GM12864 (cell line): ENCODE results near the gene TICAM2.

Experiments used
- DNase-seq: peaks from one replicate; pipeline ENCODE4 v3.0.0-alpha.2; 2011; ENCODE audit warnings: low read depth
- H3K4me3 ChIP-seq: 2 replicates; pipeline ENCODE4 v1.5.1; 2011; ENCODE audit warnings: mild to moderate bottlenecking, low read depth, low read length, control low read depth
- TF ChIP-seq, protein P1 (sequence below): IDR thresholded peaks from 2 replicates; pipeline ENCODE4 v1.5.1; 2011; ENCODE audit warnings: low read depth, mild to moderate bottlenecking, moderate library complexity, low read length, control low read depth, inconsistent platforms; ENCODE audit errors: missing control alignments

TICAM2 gene

DNA sequence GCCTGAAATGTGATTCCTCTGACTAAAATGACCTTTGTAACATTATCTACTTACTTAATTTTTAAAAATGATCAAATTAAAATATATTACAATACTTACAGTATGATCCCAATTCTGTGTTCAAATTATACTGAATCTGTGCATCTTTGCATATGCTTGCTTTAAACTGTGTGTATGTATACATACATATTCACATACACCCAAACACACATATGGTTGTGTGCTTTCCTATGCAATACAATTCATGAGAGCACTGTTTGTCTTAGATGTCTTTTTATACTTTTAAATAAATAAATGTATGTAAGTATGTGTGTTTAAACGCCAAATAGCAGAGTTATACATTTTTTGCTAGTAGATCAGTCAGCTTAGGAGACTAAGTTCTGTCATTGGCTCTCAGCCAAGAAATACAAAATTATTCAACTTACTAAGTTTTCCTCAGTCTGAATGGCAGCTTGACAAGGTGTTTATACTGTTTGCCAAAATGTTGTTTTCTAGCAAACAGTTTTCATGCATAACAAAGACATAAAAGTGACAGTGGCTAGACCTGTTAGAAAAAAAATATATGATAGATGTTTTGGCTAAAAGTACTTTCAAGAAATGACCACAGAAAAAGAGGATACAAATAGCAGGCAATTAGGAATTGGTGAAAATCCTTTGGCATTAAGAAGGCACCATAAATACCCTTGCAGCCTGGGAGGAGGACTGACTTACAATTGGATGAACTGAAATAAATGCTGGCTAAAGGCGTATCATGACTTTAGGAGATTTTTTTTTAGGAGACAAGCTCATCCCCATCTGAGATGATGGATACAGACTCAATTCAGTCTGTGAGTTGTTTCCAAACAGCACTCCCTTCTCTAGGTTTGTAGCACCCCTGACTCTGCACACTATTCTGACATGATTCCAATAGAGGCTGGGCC is 7.9 kb downstream of the TICAM2 start:
- no peak for DNase-seq
- no peak overlapping the region for H3K4me3 ChIP-seq
- TF ChIP-seq, protein P1, sequence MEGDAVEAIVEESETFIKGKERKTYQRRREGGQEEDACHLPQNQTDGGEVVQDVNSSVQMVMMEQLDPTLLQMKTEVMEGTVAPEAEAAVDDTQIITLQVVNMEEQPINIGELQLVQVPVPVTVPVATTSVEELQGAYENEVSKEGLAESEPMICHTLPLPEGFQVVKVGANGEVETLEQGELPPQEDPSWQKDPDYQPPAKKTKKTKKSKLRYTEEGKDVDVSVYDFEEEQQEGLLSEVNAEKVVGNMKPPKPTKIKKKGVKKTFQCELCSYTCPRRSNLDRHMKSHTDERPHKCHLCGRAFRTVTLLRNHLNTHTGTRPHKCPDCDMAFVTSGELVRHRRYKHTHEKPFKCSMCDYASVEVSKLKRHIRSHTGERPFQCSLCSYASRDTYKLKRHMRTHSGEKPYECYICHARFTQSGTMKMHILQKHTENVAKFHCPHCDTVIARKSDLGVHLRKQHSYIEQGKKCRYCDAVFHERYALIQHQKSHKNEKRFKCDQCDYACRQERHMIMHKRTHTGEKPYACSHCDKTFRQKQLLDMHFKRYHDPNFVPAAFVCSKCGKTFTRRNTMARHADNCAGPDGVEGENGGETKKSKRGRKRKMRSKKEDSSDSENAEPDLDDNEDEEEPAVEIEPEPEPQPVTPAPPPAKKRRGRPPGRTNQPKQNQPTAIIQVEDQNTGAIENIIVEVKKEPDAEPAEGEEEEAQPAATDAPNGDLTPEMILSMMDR = no peak

DNA sequence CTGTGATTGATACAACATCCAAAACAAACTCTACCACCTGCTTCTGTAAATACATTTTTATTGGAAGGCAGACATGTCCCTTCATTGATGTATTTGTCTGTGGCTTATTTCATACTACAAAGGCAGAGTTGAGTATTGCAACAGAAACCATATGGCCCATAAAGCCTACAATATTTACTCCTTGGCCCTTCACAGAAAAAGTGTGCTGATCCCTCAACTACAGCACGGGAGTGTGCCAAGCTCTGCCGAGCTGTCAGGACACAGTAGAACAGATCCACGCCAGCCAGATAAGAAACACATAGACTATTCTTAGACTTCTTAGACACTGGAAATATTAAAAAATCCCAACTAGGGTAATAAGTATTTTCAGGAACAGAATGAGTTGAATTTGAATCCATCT is 13.2 kb downstream of the TICAM2 start:
- H3K4me3 ChIP-seq = no peak overlapping the region
- TF ChIP-seq, protein P1 = no peak
- no peak for DNase-seq

DNA sequence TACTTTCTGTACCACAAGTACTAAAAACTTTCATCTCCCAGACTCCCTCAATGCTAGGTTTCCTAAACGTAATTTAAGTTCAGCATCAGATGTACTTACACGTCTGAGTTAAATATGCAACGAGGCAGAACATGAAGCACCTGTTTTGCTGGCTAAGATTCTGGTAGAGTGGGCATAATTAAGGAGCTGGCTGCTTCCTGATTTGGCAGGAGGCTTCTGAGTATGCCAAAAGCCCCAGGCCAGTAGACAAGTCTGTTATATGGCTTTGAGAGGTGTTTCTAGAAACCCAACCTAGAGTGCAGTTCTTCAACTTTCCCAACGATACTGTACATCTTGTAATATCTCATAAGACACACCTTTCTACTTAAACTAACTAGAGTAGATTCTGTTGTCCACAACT is 13.6 kb downstream of the TICAM2 start:
- TF ChIP-seq, protein P1 = no peak
- no peak overlapping the region for H3K4me3 ChIP-seq
- no peak for DNase-seq

DNA sequence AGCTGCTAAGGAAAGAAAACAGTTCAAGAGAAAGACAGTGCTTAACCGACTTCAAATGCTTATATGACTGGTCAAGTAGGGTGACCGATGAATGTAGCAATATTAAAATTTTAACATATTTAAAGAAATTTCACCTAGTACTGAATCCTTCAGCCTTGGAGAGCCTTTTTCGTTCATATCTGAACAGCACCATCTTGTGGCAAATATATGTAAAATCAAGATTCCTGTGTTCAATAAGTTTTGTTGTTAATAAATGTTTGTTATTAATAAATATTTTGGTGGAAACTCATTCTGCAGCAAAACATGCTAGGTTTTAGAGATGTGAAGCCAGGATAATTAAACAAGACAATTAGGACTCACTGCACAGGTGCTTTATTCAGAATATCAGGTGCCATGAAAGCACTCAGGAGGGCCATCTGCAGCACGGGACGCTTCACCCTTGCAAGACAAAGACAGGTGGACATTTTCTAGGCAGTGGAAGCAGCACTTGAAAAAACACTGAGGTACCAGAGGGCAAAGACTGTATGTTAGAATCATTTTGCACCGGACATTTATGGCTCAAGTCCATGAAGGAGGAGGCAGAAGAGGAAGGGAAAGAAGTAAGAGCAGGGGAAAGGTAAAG is 15.6 kb downstream of the TICAM2 start:
- DNase-seq = no peak
- TF ChIP-seq, protein P1 = peak; percentile 22
- no peak overlapping the region for H3K4me3 ChIP-seq

DNA sequence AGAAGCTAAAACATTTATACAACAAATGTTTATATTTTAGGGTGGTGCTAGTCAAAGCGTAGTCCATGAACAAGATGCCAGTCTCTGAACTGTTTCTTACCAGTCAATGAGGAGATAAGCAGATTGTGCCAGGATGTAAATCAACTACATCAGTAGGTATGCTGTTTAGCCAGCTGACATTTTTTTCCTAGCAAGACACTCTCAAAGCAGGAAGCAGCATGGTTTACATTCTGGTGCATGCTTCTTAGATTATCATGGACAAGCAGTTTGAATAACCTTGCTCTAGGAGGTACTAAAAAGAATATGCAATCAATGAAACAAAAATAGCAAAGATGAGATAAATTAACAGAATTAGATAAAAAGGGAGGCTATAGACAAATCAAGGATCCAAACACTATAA is 17.0 kb downstream of the TICAM2 start:
- TF ChIP-seq, protein P1 = no peak
- H3K4me3 ChIP-seq = no peak overlapping the region
- no peak for DNase-seq

DNA sequence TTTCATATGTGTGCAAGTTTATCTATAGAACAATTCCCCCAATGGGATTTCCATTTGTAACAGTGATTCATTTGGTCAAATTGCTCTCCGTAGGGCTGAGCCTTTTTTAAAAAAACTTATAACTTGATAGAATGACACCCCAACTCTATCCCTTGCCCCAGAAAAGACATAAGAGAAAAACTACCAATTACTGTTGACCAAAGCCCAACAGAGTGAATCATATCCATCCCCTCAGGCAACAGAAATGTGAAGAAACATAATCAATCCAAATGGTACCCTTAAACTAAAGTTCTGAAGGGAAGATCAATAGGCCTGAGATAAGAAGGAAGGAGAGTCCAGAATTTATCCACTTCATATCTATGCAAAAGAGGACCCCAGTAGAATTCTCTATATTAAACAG is 17.8 kb downstream of the TICAM2 start:
- no peak for DNase-seq
- H3K4me3 ChIP-seq = no peak overlapping the region
- TF ChIP-seq, protein P1 = no peak
